Type B pancreatic cell (in vitro differentiated cells): ENCODE results near the gene IRGQ. TPM values are rescaled to one million over a fixed set of nuclear protein-coding genes. Genes with fewer than 3 reads are reported as not detected.

Source experiments
- DNase-seq: peaks from one replicate; pipeline ENCODE4 v3.0.0; 2021; ENCODE audit warnings: mixed read lengths; ENCODE audit not compliant: unreplicated experiment; ENCODE audit errors: extremely low spot score
- H3K27ac Mint-ChIP-seq: 2 replicates; pipeline ENCODE4 v1.8.0; 2021; ENCODE audit warnings: mild to moderate bottlenecking, mixed read lengths
- H3K27me3 Mint-ChIP-seq: 2 replicates; pipeline ENCODE4 v1.8.0; 2021; ENCODE audit warnings: mixed read lengths
- H3K36me3 Mint-ChIP-seq: 2 replicates; pipeline ENCODE4 v1.8.0; 2021; ENCODE audit warnings: mixed read lengths
- H3K4me1 Mint-ChIP-seq: one replicate; pipeline ENCODE4 v1.8.0; 2021; ENCODE audit warnings: mixed read lengths; ENCODE audit not compliant: unreplicated experiment
- H3K4me3 Mint-ChIP-seq: 2 replicates; pipeline ENCODE4 v1.8.0; 2021; ENCODE audit warnings: mild to moderate bottlenecking, mixed read lengths
- H3K9me3 Mint-ChIP-seq: 2 replicates; pipeline ENCODE4 v1.8.0; 2021; ENCODE audit warnings: mixed read lengths
- total RNA-seq: library from RNA; stranded (reverse); gene quantifications from 2 replicates; pipeline ENCODE4 v1.2.1, GENCODE V29; 2021; ENCODE audit warnings: low replicate concordance
- TF ChIP-seq, protein P1 (sequence below): fragments of 200-600 bp; sonication (generic); conservative IDR thresholded peaks from 2 replicates; pipeline ENCODE4 v1.5.0; 2021; ENCODE audit warnings: antibody characterized with exemption, mild to moderate bottlenecking

IRGQ gene
- total RNA-seq, 1 donor from 2014 or later, result 41.5 TPM

DNA sequence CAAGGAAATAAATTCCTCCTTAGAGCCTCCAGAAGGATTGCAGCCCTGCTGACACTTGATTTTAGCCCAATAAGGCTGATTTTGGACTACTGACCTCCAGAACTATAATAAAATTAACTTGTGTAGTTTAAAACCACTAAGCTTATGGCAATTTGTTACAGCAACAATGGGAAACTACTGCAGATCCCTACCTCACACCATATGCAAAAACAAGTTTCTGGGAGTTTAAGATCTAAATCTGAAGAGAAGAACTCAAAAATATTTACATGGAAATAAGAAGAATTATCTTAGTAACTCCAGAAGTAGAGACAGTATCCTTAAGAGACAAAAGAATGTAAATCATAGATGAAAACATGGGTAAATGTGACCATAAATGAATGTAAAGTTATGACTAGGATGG lies 57.0 kb downstream of the IRGQ start:
- TF ChIP-seq, protein P1, sequence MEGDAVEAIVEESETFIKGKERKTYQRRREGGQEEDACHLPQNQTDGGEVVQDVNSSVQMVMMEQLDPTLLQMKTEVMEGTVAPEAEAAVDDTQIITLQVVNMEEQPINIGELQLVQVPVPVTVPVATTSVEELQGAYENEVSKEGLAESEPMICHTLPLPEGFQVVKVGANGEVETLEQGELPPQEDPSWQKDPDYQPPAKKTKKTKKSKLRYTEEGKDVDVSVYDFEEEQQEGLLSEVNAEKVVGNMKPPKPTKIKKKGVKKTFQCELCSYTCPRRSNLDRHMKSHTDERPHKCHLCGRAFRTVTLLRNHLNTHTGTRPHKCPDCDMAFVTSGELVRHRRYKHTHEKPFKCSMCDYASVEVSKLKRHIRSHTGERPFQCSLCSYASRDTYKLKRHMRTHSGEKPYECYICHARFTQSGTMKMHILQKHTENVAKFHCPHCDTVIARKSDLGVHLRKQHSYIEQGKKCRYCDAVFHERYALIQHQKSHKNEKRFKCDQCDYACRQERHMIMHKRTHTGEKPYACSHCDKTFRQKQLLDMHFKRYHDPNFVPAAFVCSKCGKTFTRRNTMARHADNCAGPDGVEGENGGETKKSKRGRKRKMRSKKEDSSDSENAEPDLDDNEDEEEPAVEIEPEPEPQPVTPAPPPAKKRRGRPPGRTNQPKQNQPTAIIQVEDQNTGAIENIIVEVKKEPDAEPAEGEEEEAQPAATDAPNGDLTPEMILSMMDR, result no peak
- no peak for DNase-seq
- Mint-ChIP-seq H3K4me1 (peaks cover 4% of the 10 kb centered on the region), H3K4me3 (no peak overlapping the region), H3K36me3 (peaks cover 41% of the 10 kb centered on the region), H3K9me3 (peaks cover 5% of the 10 kb centered on the region), H3K27ac (no peak overlapping the region), H3K27me3 (no peaks in the 10 kb centered on the region)

DNA sequence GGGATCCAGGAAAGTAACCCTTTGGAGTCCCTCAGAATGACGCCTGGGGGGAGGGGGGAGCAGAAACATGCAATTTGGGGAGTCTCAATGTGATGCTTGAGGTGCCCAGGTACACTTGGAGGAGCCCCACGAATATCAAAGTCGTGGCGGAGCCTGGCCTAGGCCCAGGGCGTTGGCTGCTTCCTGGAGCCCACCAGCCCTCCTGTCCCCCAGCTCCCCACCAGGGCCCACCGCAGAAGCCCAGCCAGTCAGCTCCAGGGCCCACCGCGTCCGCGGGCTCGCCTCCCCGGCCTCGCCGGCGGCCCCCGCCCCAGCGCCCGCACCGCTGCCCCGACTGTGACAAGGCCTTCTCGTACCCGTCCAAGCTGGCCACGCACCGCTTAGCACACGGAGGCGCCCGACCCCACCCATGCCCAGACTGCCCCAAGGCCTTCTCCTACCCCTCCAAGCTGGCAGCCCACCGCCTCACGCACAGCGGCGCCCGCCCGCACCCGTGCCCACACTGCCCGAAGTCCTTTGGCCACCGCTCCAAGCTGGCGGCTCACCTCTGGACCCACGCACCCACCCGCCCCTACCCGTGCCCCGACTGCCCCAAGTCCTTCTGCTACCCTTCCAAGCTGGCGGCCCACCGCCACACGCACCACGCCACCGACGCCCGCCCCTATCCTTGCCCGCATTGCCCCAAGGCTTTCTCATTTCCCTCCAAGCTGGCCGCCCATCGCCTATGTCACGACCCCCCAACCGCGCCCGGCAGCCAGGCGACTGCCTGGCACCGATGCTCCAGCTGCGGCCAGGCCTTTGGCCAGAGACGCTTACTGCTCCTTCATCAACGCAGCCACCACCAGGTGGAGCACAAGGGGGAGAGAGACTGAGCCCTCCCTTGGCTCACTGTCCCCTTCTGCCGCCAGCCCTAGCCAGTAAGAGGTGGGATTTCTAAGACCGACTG lies 60.8 kb downstream of the IRGQ start:
- H3K4me1 Mint-ChIP-seq, result peaks cover 4% of the 10 kb centered on the region
- no peaks in the 10 kb centered on the region for H3K27me3 Mint-ChIP-seq
- peaks cover 5% of the 10 kb centered on the region for H3K9me3 Mint-ChIP-seq
- H3K4me3 Mint-ChIP-seq, result peak overlapping the region; percentile 78
- peak overlapping the region; percentile 48 for H3K27ac Mint-ChIP-seq
- H3K36me3 Mint-ChIP-seq, result peaks cover 28% of the 10 kb centered on the region
- peak; percentile 75 for DNase-seq
- TF ChIP-seq, protein P1, result peak; percentile 66

Other genes with a start within 250 kb of the IRGQ start
- 0.29 TPM in 1 of 2 replicates, not detected in the other for gene CD177, start 242.4 kb downstream of the IRGQ start, total RNA-seq
- gene TEX101, start 181.2 kb downstream of the IRGQ start, total RNA-seq, result not detected in 2 replicates
- gene LYPD3, start 130.5 kb downstream of the IRGQ start, total RNA-seq, result 13.3 and 66.4 TPM in 2 replicates
- gene PHLDB3, start 91.4 kb downstream of the IRGQ start, total RNA-seq, result 37.9 and 114 TPM in 2 replicates
- 57.3 and 116 TPM in 2 replicates for gene ETHE1, start 68.9 kb downstream of the IRGQ start, total RNA-seq
- gene ZNF575, start 62.9 kb downstream of the IRGQ start, total RNA-seq, result 1.8 and 2.6 TPM in 2 replicates
- 33.0 and 63.7 TPM in 2 replicates for gene XRCC1, start 20.6 kb downstream of the IRGQ start, total RNA-seq
- gene PINLYP, start 20.3 kb downstream of the IRGQ start, total RNA-seq, result 5.6 and 6.0 TPM in 2 replicates
- 17.3 and 18.7 TPM in 2 replicates for gene ZNF576, start 461 bp upstream of the IRGQ start, total RNA-seq
- 0.56 and 0.69 TPM in 2 replicates for gene SRRM5, start 16.0 kb upstream of the IRGQ start, total RNA-seq
- 31.4 and 76.9 TPM in 2 replicates for gene ZNF428, start 23.5 kb upstream of the IRGQ start, total RNA-seq
- gene CADM4, start 43.7 kb upstream of the IRGQ start, total RNA-seq, result 28.2 and 37.9 TPM in 2 replicates
- gene PLAUR, start 74.0 kb upstream of the IRGQ start, total RNA-seq, result 18.7 and 32.1 TPM in 2 replicates
- gene IRGC, start 119.9 kb upstream of the IRGQ start, total RNA-seq, result not detected in 2 replicates
- 44.5 and 64.9 TPM in 2 replicates for gene SMG9, start 158.8 kb upstream of the IRGQ start, total RNA-seq
- 1.6 and 7.7 TPM in 2 replicates for gene KCNN4, start 184.8 kb upstream of the IRGQ start, total RNA-seq
- 0.85 and 3.9 TPM in 2 replicates for gene LYPD5, start 206.3 kb upstream of the IRGQ start, total RNA-seq
- 13.1 and 18.2 TPM in 2 replicates for gene ZNF283, start 231.2 kb upstream of the IRGQ start, total RNA-seq